GM19468 (cell line): ENCODE data around the gene COX4I2.
"Not testable (repeated sequence)": the region's sequence is repeated elsewhere in the genome, so short reads cannot be mapped to it uniquely, and the experiment has no call there.

Source experiments
- ATAC-seq: cut with Tn5 transposase; IDR thresholded peaks from one replicate; pipeline ENCODE4 v1.9.1; 2021; ENCODE audit warnings: mild to moderate bottlenecking, moderate library complexity, moderate number of reproducible peaks; ENCODE audit not compliant: unreplicated experiment; ENCODE audit errors: extremely low read depth

COX4I2 gene

DNA sequence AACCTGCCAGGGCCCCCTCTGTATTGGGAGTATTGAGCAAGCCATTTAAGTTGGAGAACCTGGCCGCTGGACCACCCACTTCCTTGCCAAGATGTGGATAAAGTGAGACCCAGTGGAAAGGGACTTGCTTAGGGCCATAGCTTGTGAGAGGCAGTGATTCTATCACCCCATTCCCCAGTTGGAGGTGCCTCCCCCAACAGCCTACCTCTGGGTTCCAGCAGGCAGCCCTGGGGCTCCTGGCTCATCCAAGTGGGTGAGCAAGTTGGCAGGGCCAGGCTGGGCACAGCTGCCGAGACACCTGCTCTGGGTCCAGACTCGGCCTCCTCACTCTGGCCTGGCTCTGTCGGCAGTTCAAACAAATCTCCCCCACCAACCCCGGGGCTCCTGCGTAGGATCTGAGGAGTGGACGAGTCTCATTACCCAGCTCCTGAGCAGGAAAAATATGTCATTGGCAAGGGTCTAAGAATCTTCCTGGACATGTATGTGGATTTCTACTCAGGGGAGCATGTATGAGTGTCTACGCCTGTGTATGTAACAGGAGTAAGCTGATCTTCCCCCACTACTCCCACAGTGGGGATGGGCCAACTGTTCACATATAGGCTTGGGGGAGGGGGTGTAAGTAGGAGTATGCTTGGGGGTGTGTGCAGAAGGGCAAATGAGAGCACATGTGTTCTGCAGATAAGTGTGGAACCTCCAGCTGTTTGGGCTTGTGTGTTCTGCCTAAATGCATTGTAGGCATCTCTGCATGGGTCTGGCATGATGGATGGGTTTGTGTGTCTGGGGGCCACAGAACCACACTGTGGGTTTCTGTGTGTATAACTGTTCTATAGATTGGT is 30.7 kb upstream of the COX4I2 start:
- no peak for ATAC-seq

DNA sequence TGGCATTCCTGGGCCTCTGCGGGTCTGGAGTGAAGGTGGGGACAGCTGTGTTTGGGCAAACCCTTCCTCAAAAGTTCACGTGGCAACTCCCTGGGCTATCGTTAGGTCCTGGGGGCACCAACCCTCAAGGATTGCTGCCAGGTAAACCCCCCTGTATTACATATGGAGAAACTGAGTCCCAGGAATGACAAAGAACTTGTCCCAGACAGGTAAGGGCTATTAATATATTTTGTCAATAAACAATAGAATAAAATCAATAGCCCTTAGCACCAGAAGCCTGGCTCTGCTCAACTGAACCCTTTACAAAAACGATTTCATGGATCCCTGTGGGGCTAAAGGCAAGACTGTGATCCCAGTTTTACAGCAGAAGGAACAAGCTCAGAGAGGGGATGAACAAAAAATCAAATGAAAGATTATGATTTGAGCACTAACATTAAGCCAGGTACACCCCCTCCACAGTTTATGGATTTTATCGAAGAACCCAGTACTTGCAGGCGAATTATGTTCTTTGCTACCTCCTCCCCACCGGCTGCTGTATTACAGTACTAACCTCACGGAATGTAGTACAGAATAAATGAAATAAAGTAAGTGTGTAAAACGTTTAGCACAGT is 30.0 kb upstream of the COX4I2 start:
- no peak for ATAC-seq

DNA sequence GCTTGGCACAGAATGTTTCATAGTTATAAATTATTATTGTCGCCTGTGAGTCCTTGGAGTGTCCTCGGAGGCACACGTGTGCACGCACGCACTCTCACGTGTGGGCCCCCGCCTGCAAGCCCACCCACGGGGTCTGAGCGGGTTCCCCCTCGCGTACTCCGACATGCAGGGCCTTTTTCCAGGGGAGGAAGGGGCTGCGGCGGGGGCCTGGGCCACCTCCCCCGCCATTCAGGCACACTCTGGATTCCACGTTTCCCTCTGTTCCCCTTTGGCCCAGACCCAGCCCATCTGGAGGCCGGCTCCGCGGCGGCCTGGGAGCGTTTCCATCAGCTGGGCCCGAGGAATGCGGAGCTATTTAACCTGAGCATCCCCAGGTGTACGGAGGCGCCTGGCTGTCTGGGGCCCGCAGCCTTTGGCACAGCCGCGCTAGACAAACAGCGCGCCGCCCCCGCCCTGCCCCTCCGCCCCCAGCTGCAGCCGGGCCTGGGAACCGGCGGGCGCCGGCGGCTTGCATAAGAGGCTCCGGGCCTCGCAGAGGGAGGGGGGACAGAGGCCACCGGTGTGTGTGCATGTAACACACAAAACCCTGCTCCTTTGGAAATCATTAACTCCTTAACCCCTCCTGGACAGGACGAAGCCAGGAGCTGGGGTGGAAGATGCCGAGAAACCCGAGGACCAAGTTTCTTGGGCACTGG is 29.3 kb upstream of the COX4I2 start:
- ATAC-seq, result no peak

DNA sequence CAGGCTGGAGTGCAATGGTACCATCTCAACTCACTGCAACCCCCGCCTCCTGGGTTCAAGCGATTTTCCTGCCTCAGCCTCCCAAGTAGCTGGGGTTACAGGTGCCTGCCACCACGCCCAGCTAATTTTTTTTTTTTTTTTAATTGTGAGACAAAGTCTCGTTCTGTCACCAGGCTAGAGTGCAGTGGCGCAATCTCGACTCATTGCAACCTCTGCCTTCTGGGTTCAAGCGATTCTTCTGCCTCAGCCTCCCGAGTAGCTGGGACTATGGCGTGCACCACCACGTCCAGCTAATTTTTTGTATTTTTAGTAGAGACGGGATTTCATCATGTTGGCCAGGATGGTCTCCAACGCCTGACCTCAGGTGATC is 25.5 kb upstream of the COX4I2 start:
- not testable (repeated sequence) for ATAC-seq

DNA sequence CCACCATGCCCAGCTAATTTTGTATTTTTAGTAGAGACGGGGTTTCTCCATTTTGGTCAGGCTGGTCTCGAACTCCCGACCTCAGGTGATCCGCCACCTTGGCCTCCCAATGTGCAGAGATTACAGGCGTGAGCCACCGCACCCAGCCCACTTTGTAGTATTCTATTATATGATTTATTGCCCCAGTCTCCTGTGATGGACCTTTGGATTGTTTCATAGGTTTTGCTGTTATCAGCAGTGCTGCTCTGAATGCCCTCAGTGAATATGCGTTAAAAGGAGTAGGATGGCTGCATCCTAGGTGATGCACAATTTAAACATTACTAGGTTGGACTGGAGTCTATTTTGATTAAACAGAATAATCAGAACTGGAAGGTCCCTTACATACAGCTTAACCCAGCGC is 22.3 kb upstream of the COX4I2 start:
- no peak for ATAC-seq

DNA sequence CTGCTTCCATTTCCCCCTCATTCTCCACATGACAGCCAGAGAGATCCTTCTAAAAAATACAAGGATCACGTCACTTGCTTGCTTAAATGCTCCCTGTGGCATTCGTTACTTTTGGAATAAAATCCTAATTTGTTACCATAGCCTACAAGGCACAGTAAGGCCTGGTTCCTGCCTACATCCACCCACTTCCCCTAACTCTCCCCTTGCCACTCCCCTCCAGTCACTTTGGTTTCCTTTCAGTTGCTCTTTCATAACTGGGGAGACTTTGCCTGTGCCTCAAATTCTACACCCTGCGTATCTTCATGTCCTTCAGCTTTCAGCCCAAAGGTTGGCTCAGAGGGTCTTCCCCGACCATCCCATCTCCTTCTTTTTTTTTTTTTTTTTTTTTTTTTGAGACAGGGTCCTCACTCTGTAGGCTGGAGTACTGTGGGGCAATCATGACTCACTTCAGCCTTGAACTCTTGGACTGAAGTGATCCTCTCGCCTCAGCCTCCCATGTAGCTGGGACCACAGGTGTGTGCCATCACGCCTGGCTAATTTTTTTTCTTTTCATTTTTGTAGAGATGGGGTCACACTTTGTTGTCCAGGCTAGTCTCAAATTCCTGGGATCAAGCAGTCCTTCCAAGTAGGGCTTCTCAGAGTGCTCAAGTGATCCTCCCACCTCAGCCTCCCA is 20.1 kb upstream of the COX4I2 start:
- ATAC-seq, result no peak

DNA sequence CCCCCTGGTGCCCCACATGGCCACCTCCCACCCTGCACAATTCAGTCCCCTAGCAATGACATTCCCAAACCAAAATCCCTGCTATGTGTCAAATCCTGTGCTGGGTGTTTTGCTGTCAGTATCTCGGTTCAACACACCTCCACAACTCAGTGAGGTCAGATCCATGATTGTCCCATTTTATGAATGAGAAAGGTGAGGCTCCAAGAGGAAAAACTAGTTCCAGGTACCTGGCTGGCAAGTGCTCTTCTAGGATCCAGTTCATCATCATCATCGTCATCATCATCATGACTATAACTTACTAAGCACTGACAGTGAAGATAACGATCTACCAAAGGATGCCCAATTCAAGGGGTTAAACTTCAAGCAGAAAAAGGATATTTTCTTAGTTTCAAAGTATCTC is 17.5 kb upstream of the COX4I2 start:
- no peak for ATAC-seq

DNA sequence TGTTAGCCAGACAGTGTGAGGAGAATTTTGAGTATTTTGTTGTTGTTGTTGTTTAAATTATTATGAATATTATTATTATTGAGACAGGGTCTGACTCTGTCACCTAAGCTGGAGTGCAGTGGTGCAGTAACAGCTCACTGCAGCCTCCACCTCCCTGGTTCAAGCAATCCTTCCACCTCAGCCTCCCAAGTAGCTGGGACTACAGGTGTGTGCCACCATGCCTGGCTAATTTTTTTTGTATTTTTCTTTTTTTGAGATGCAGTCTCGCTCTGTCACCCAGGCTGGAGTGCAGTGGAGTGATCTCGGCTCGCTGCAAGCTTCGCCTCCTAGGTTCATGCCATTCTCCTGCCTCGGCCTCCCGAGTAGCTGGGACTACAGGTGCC is 14.6 kb upstream of the COX4I2 start:
- ATAC-seq, result not testable (repeated sequence)

DNA sequence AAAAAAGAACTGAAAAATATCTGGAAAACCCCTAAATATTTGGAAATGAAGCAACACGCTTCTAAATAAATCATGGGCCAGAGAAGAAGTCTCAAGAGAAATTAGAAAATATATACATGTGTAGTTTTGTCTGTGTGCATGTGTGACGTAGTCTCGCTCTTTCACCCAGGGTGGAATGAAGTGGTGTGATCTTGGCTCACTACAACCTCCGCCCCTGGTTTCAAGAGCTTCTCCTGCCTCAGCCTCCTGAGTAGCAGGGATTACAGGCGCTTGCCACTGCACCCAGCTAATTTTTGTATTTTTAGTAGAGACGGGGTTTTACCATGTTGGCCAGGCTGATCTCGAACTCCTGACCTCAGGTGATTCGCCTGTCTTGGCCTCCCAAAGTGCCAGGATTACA is 11.2 kb upstream of the COX4I2 start:
- not testable (repeated sequence) for ATAC-seq

DNA sequence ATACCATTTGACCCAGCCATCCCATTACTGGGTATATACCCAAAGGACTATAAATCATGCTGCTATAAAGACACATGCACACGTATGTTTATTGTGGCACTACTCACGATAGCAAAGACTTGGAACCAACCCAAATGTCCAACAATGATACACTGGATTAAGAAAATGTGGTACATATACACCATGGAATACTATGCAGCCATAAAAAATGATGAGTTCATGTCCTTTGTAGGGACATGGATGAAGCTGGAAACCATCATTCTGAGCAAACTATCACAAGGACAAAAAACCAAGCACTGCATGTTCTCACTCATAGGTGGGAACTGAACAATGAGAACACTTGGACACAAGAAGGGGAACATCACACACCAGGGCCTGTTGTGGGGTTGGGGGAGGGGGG is 9.7 kb upstream of the COX4I2 start:
- not testable (repeated sequence) for ATAC-seq

DNA sequence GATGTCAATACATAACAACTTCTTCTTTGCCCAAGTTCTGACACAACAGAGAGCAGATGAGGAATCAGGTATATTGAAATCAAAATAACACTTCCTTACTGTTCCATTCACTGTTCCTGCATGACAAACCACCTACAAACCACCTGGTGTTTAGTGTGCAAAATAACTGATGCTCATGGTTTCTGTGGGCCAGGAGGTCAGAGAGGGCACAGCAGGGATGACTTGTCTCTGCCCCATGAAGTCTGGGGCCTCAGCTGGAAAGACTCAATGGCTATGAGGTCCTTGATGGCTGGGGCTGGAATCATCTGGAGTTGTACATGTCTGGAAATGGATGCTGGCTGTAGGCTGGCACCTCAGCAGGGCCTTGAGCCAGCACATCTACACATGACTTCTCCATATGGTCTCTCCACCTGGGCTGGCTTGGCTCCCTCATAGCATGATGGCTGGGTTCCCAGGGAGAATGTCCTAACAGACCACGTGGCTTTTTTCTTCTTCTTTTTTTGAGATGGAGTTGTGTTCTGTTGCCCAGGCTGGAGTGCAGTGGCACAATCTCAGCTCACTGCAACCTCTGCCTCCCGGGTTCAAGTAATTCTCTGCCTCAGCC is 7.4 kb upstream of the COX4I2 start:
- ATAC-seq, result no peak

DNA sequence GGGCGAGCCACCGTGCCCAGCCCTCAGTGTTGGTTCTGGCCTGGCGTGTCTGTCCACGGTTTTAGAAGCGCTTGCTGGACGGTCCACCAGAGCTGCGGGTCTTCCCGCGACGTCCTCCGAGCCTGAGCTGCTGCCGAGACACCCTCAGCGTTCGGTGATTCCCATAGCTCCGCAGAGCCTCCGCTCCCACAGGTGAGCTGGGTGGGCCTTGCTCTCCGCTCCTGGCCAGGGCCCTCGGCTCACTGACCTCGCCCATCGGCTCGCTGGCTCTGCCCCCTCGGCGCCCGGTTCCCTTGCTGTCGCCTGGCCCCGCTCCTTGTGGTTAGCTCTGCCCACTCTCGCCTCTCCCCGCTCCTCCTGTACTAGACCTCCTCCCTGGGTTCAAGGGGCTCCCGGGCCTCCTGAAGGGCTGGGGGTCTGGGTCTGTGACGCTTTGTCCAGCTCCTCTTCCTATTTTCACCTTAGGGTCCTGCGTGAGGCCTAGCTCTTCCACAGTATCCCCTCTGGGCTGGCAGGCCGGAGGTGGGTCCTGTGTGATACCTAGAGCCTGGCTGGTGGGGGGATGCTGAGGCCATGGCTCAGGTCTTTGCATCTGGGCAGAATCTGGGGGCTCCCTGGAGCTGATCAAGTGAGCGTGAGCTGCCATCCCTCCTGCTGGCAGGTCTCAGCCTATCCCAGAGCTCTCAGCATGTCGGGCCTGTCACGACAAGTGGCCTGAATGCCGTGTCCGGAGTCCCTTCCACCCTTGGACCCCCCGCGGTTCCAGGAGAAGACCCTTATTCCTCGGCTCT is 5.0 kb upstream of the COX4I2 start:
- no peak for ATAC-seq

DNA sequence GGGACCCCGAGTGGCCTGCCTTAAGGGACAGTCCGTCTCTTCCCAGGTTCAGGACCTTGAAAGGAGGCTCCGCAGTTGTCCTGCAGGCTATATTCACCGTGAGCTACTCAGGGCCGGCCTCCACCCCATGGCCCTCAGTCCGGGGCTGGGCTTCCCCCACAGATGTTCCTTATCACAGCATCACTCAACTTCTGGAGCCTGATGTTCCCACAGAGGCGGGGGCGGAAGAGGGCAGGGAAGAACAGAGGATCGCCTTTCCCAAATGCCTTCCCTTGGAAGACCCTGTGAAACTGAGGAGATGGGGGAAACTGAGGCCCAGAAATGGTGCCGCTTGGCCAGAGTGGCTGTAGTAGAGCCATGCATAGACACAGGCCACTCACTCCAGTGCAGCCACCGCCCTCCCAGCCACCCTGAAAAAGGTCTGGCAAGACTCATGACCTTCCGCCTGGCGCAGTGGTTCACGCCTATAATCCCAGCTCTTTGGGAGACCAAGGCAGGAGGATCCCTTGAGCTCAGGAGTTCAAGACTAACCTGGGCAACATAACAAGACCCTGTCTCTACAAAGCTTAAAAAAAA is 4.3 kb upstream of the COX4I2 start:
- ATAC-seq, result no peak

DNA sequence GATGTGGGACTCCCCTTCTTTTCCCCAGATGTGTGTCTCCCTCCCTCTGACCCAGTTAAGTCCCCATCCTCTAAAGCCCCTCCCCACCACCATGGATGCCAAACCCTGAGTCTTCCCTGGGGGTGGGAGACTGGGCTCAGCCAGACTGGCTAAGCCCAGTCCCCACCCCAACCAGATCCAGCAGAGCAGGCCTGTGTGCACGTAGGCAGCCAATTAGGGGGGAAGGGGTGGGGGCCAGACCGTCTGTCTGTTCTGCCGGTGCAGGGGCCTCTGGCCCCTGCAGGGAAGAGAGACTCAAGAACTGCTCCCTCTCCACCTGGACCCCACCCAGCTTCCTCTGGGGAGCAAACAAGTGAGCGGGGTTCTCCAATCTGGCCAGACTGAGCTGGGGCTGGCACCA is 605 bp downstream of the COX4I2 start:
- ATAC-seq, result no peak

DNA sequence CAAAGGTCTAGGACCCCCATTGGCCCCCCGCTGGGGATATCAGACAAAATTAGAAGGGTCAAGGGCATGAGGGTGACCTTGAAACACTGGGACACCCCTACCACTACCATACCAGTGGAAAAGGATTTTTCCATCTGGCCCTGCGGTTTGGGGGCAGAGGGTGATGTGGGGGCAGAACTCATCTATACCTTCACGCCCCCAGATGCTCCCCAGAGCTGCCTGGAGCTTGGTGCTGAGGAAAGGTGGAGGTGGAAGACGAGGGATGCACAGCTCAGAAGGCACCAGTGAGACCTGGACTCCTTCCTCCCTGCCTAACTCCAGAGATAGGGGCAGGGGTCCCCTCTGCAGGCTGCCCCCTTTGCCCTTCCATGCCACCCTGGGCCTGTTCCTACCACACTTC is 1.1 kb downstream of the COX4I2 start:
- ATAC-seq, result no peak

DNA sequence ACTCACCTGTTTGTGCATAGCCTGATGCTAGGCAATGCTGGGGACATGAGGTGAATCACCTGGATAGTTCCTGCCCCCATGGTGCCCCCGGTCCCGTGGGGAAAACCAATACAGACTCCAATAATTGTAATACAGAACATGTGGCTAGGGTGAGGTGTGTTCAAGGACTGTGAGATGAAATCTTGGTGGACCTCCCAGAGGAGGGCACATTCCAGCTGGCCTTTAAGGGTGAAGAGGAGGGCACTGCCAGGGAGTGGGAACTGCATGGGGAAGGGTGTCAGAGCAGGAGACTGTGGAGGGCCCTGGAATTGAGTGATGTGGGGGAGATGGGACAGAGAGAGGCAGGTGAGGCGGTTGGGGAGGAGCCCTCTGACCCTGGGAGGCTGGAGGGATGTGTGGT is 2.5 kb downstream of the COX4I2 start:
- no peak for ATAC-seq

DNA sequence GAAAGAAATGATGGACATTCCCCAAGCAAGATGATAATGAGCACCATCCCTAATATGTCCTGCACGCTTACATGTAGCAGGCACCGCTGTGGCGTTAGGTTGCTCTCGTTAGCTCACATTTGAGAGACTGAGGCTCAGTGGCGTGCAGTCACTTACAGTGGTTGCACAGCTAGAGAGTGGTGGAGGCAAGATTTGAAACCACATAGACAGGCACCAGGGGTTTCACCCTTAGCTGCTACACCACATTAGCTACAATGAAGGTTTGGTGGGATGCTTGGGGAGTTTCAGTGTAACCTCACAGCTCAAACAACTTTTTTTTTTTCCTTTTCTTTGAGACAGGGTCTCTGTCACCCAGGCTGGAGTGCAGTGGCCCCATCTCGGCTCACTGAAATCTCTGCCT is 3.7 kb downstream of the COX4I2 start:
- ATAC-seq, result no peak

DNA sequence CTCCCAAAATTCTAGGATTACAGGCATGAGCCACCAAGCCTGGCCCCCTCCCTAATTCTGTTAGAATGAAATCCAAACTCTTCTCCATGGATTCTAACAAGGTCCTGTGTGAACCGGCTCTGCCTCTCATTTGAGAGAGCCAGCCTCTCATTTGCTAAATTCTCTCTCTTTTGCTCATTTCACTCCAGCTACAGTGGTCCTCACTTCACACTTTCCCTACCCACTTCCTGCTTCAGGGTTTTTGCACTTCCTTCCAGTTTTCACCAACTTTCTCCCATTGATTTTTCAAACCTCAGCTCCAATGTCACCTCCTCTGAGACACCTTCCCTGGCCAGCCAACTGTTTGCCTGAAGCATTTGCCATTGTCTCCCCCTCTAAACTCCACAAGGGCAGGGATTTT is 5.1 kb downstream of the COX4I2 start:
- ATAC-seq, result no peak

DNA sequence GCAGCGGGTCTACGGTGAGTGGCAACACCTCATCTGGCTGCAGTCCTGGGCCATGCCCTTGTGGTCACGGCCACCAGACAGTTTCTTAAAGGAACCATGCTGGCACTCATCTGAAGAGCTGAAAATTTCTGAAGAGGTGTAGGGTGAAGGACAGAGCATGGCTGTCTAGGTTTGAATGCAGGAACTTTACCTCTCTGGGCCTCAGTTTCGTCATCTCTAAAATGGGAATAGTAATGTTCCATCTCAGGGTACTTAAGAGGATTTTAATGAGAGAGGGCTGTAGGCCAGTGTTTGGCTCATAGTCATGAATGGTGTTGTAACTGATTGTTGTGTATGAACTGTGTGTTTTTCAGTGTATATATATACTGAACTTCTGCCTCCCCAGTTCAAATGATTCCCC is 5.8 kb downstream of the COX4I2 start:
- no peak for ATAC-seq
